Nephron progenitor cell (in vitro differentiated cells): ENCODE measurements around the gene GYPC.
A peak's percentile ranks its signal among the peaks of the same experiment; 100 is the strongest.

Experiments used
- DNase-seq: peaks from one replicate; pipeline ENCODE4 v3.0.0; 2021
- H3K27ac Mint-ChIP-seq: 2 replicates; pipeline ENCODE4 v1.8.0; 2021; ENCODE audit warnings: mild to moderate bottlenecking, moderate library complexity, mixed read lengths
- H3K27me3 Mint-ChIP-seq: 2 replicates; pipeline ENCODE4 v1.8.0; 2021; ENCODE audit warnings: mild to moderate bottlenecking, low read depth, mixed read lengths; ENCODE audit not compliant: poor library complexity
- H3K36me3 Mint-ChIP-seq: 2 replicates; pipeline ENCODE4 v1.8.0; 2021; ENCODE audit warnings: low read depth, mixed read lengths
- H3K4me1 Mint-ChIP-seq: 2 replicates; pipeline ENCODE4 v1.8.0; 2021; ENCODE audit warnings: mixed read lengths
- H3K4me3 Mint-ChIP-seq: 2 replicates; pipeline ENCODE4 v1.8.0; 2021; ENCODE audit warnings: mild to moderate bottlenecking, moderate library complexity, mixed read lengths
- H3K9me3 Mint-ChIP-seq: 2 replicates; pipeline ENCODE4 v1.8.0; 2021; ENCODE audit warnings: mild to moderate bottlenecking, moderate library complexity, mixed read lengths
- TF ChIP-seq, protein P1 (sequence below): fragments of 200-600 bp; sonication (generic); IDR thresholded peaks from 2 replicates; pipeline ENCODE4 v1.5.0; 2021; ENCODE audit warnings: antibody characterized with exemption

GYPC gene, protein sequence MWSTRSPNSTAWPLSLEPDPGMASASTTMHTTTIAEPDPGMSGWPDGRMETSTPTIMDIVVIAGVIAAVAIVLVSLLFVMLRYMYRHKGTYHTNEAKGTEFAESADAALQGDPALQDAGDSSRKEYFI

DNA sequence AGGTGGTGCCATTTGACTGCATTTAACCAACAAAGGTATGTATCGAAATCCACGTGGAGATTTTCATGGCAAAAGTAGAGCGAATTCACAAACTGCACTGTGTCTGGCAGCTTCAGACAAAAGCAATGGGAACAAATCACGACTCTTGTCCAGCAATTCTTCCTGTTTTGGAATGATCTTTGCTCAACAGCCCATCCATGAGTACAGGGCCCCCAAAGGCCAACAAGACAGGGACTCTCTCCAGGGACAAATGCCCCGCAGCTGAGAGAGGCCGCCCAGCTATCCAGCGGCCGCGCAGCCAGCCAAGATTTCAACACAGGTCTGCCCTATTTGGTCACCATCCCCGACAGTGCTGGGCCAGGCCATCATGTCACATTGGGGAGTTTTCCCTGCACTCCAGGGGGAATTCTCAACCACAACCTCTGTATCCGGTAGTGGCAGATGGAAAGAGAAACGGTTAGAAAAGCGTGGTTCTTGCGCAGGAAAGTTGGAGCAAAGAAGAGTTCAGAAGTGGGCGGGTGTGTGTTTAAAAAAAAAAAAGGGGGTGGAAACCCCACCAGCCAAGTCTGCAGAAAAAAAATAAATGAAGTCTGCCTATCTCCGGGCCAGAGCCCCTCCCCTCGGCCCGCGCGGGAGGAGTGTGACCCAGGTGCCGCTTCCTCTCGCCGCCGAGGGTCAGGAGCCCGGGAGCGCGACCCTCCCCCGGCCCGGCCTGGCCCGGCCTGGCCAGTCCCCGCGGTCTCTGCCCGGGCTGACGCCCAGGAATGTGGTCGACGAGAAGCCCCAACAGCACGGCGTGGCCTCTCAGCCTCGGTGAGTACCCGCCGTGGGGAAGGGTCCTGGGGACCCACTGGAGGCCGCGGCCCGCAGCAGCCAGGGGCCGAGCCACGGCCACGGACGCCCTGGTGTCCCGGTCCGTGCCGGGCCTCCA, at the start of gene GYPC:
GYPC (plus strand) TSS at position 659 of the 931 bp plus-strand sequence; CDS start at position 765, 106 bp downstream.
- Mint-ChIP-seq H3K27me3 (peaks cover 3% of the 10 kb centered on the region), H3K9me3 (peaks cover 7% of the 10 kb centered on the region), H3K4me3 (peak within 1 kb of the TSS; percentile 96), H3K27ac (peak within 1 kb of the TSS; percentile 100), H3K36me3 (peaks cover 5% of the 10 kb centered on the region), H3K4me1 (peaks cover 67% of the 10 kb centered on the region)
- DNase-seq = peak; percentile 74
- TF ChIP-seq, protein P1, sequence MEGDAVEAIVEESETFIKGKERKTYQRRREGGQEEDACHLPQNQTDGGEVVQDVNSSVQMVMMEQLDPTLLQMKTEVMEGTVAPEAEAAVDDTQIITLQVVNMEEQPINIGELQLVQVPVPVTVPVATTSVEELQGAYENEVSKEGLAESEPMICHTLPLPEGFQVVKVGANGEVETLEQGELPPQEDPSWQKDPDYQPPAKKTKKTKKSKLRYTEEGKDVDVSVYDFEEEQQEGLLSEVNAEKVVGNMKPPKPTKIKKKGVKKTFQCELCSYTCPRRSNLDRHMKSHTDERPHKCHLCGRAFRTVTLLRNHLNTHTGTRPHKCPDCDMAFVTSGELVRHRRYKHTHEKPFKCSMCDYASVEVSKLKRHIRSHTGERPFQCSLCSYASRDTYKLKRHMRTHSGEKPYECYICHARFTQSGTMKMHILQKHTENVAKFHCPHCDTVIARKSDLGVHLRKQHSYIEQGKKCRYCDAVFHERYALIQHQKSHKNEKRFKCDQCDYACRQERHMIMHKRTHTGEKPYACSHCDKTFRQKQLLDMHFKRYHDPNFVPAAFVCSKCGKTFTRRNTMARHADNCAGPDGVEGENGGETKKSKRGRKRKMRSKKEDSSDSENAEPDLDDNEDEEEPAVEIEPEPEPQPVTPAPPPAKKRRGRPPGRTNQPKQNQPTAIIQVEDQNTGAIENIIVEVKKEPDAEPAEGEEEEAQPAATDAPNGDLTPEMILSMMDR = no peak

DNA sequence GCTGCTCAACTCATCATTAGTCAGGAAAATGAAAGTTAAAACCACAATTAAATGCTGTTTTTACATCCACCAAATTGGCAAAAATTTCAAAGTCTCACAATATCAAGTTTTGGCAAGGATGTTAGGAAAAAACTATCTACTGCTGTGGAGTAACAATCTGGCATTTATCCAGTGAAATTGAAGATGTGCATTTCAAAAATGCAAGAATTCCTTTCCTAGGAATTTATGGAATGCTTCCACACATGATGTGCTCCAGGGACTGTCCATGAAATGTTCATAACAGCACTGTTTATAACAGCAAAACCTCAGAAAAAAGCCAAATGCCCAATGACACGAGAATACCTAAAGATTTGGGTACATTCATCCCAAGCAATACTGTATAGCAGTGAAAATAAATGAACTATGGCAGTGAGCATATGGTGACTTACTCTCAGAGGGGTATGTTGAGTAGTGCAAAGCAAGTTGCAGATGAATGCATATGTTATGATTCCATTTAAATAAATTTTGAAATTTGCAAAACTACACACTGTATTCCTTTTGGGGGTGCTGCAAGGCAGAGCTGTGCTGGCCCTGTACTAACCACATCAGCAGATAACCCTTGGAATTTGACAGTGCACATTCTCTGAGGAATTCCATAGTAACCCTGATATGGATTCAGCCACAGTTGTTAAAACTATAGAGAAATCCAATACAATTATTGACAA, 41.3 kb upstream of the GYPC start:
- no peak for DNase-seq
- peaks cover 7% of the 10 kb centered on the region for H3K4me1 Mint-ChIP-seq
- no peak overlapping the region for H3K27ac Mint-ChIP-seq
- no peaks in the 10 kb centered on the region for H3K9me3 Mint-ChIP-seq
- TF ChIP-seq, protein P1 = no peak
- no peaks in the 10 kb centered on the region for H3K36me3 Mint-ChIP-seq
- peaks cover 15% of the 10 kb centered on the region for H3K27me3 Mint-ChIP-seq
- no peak overlapping the region for H3K4me3 Mint-ChIP-seq

DNA sequence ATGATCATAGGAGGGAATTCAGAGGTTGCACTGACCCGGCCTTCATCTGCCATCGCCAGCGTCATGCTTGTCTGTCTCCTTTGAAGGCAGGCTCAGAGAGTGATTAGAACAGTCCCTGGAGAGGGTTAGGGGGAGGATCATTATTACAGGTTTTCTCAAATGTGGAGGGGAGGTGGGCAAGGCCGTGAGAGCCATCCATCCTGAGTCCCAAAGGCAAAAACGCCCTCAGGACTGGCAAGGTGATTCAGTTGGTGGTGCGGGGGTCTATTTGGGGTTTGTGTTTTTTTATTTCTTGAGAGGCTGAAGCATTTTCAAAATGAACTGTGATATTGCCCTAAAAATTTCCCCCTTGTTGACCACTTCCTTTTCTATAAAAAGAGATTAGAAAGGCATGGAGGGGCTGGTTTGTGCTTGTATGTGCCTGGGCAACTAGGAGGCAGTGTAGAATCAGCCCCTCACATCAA, 39.3 kb upstream of the GYPC start:
- TF ChIP-seq, protein P1 = no peak
- no peaks in the 10 kb centered on the region for H3K36me3 Mint-ChIP-seq
- H3K27ac Mint-ChIP-seq = no peak overlapping the region
- H3K4me1 Mint-ChIP-seq = peaks cover 7% of the 10 kb centered on the region
- peaks cover 4% of the 10 kb centered on the region for H3K9me3 Mint-ChIP-seq
- H3K27me3 Mint-ChIP-seq = peaks cover 22% of the 10 kb centered on the region
- DNase-seq = no peak
- no peak overlapping the region for H3K4me3 Mint-ChIP-seq

DNA sequence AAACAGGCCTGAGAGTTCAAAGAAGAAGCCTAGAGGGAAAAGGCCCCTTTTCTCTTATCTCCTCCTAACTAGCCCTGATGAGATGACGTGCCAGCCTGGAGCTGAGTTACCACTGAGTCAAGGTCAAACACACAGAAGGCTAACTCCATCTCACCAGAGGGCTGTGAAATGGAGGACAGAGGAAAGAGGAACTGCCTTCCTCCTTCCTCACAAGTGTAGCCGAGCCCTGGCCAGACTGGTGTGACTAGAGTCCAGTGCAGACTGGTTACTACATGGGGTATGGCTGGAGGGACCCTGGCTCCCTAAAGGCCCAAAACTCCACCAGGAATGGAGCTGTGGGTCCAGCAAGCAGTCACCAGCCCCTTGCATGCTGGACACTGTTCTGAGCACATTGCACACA, 35.7 kb upstream of the GYPC start:
- peaks cover 7% of the 10 kb centered on the region for H3K4me1 Mint-ChIP-seq
- no peak for DNase-seq
- H3K36me3 Mint-ChIP-seq = no peaks in the 10 kb centered on the region
- TF ChIP-seq, protein P1 = no peak
- H3K27me3 Mint-ChIP-seq = peaks cover 22% of the 10 kb centered on the region
- no peak overlapping the region for H3K4me3 Mint-ChIP-seq
- no peak overlapping the region for H3K27ac Mint-ChIP-seq
- H3K9me3 Mint-ChIP-seq = peaks cover 7% of the 10 kb centered on the region

DNA sequence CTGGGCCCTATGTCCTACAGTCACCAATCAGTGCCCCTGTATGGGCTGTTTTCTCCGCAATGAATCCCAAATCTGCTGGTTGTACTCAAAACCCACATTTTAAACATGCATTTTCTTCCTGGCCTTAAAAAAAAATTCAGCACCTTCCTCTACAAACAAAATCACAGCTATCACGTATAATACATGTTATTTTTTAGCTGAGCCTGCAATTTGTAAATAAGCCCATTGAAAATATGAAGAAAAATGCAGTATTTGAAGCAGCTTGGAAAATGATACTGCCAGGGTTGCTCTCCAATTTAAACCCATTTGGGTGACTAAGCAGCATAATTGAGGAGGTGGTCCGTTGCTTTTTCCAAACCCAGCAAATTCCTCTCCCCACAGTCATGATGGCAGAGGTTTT, 33.0 kb upstream of the GYPC start:
- TF ChIP-seq, protein P1 = no peak
- no peak overlapping the region for H3K4me3 Mint-ChIP-seq
- H3K4me1 Mint-ChIP-seq = no peaks in the 10 kb centered on the region
- H3K9me3 Mint-ChIP-seq = peaks cover 7% of the 10 kb centered on the region
- DNase-seq = no peak
- H3K27me3 Mint-ChIP-seq = peaks cover 20% of the 10 kb centered on the region
- no peak overlapping the region for H3K27ac Mint-ChIP-seq
- no peaks in the 10 kb centered on the region for H3K36me3 Mint-ChIP-seq
